PFSK-1 (cell line): ENCODE results near the gene DDX10.

Experiments
- FOXP2 ChIP-seq: optimal IDR thresholded peaks from 2 replicates; pipeline ENCODE3; 2011; ENCODE audit warnings: borderline replicate concordance, control low read depth, inconsistent platforms; ENCODE audit not compliant: insufficient read depth; ENCODE audit errors: extremely low read length, extremely low read depth
- POLR2AphosphoS5 ChIP-seq: IDR thresholded peaks from 2 replicates; pipeline ENCODE4 v1.6.1; 2012; ENCODE audit warnings: low read depth, mild to moderate bottlenecking, control low read depth, low read length, moderate library complexity
- REST ChIP-seq, 2 experiments: IDR thresholded peaks; 2 replicates each; pipeline versions ENCODE4 v1.6.1 to v1.8.0; 2011 to 2012; ENCODE audit warnings: low read depth in 2 of 2, low read length in 2 of 2, control low read depth in 1 of 2, inconsistent platforms in 1 of 2, mild to moderate bottlenecking in 1 of 2, moderate library complexity in 1 of 2; ENCODE audit not compliant: insufficient read depth in 1 of 2
- SIN3A ChIP-seq: IDR thresholded peaks from 2 replicates; pipeline ENCODE4 v1.6.1; 2012; ENCODE audit warnings: mild to moderate bottlenecking, low read length, moderate library complexity, borderline replicate concordance; ENCODE audit not compliant: insufficient read depth
- TAF1 ChIP-seq: IDR thresholded peaks from 2 replicates; pipeline ENCODE4 v1.6.1; 2012; ENCODE audit warnings: low read length, control low read depth, borderline replicate concordance; ENCODE audit not compliant: insufficient read depth

DNA sequence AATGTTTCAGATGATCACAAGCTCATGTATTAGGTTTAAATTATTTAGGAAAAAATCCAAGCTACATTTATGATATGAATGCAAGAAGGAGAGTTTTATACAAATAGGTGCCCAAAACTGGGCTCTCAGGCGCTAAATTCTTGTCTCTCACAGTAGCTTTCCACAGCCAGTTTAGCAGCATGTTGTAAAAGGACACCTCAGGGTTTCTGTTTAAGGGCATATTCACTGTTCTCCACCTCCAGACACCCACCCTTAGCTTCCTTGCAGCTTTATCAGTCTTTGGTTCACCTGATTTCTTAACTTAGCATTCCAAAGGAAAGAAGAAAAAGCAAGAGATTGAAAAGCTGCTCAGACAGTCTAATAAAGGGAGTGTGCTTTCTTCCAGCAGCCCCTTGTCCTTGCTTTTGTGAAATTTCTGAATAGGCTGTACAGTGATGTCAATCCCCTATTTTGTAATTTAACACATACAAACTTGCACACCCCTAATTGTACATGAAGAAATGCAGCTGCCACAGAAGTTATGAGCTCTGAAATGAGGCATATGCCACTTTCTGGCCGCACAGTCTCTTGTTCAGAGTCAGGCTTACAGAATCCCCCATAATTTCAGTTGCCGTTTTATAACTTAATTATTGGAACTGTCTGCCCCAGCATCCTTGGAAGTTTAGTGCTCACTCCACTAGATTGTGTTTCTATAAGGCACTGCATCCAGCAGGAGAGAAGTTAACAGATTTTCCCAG lies 262.1 kb downstream of the DDX10 start:
- TF ChIP-seq REST (IDR thresholded peaks at IDR 0.05; ENCODE audit: insufficient read depth in 1 of 2, low read depth in 2 of 2, low read length in 2 of 2): no peak
- TF ChIP-seq TAF1: no peak
- no peak for TF ChIP-seq POLR2AphosphoS5
- TF ChIP-seq SIN3A: no peak
- no peak for TF ChIP-seq FOXP2
